CD4-positive, alpha-beta T cell treated with Interleukin-17A for 4 hours (primary cell): ENCODE results near the gene STK39.
"Not testable (repeated sequence)": the region's sequence is repeated elsewhere in the genome, so short reads cannot be mapped to it uniquely, and the experiment has no call there.

Source experiments
- DNase-seq: peaks from one replicate; pipeline ENCODE4 v3.0.0-alpha.2; 2020; ENCODE audit warnings: mixed read lengths

STK39 gene

DNA sequence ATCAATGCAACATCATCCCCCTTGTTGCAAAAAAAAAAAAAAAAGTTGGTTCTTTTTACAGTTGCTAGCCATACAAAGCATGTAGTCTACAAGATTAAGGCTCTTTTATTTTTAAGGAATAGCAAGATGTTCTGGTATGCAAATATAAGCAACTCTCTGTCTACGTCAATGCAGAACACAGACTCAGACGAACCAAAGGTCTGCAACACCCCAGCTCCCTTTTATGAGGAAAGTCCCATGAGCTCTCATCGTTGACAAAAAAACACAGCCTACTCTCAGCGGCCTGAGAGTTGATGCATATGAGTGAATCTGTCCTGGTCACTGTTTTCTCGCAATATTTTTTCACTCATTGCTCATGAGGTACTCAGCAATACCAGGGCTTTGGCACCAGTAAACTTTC is 112.9 kb downstream of the STK39 start:
- no peak for DNase-seq

DNA sequence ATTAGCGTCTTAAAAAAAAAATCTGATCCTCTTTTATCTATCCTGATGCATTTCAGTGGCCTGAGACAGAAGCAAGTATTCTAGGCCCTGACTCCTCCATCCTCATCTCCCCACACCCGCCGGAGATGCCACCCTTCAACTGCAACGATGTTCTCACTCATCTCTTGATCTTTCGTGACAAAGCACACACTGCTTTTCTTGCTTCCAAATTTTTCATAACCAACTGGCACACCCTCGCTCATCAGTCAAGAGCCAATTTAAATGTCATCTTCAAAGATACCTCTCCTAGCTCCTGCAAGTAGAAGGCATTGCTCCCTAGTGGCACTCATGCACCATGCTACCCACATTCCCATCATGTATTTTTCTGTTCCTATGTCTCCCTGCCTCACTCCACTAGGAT is 115.0 kb downstream of the STK39 start:
- no peak for DNase-seq

DNA sequence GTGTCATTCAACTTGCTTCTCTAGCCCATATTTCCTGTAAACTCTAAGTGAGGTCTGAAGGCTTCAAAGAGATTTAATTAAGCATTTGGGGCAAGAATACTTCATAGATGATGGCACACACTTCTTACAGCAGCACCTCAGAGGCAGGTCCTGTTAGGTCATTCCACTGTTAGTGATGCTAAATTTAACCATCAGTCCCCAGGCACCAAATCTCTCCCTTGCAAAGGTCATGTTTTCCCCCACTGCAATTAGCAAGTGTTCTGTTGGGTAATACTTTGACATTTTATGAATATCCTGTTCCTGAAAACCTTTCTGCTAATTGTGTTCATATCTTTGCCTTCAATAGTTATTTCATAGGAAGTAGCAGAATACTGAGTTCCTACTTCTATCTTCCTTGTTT is 117.0 kb downstream of the STK39 start:
- DNase-seq, result no peak

DNA sequence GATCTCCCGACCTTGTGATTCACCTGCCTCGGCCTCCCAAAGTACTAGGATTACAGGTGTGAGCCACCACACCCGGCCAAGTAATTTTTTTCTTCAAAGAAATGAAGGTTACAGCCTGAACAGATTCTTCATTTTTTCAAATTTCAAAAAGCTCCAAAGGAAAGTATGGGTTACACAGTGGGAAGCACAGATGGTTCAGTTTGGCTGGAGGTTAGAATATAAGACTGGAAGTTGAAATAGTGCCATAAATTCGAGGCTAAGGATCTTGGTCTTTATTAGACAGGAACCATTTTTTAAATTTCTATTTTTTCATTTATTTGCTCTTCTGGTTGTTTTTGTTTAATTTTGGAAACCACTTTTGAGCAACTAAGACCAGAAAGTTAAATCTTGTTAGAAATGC is 120.0 kb downstream of the STK39 start:
- DNase-seq, result no peak

DNA sequence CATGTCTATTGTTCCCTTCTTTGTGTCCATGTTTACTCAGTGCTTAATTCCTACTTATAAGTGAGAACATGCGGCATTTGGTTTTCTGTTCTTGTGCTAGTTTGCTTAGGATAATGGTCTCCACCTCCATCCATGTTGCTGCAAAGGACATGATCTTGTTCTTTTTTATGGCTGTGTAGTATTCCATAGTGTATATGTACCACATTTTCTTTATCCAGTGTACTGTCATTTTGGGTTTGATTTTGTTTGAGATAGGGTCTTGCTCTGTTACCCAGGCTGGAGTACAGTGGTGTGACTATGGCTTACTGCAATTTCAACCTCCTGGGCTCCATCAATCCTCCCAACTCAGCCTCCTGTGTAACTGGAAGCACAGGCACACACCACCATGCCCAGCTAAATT is 125.2 kb downstream of the STK39 start:
- DNase-seq, result not testable (repeated sequence)

DNA sequence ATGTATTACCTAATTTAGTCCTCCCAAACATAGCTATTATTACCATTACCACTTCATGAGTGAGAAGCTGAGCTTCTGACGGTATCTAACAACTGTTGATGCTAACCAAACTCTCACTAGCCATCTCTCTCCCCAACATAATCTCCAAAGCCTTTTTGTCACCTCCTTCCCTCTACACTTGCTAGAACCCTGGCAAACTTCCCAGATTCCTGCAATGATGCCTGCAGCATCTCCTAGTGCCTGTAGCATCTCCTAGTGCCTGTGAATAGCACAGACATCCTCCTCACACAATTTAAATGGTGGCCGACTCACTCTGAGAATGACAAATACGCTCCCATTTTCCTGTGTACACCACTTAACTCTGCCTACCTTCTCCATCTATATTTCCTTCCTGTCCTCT is 126.7 kb downstream of the STK39 start:
- DNase-seq, result no peak

DNA sequence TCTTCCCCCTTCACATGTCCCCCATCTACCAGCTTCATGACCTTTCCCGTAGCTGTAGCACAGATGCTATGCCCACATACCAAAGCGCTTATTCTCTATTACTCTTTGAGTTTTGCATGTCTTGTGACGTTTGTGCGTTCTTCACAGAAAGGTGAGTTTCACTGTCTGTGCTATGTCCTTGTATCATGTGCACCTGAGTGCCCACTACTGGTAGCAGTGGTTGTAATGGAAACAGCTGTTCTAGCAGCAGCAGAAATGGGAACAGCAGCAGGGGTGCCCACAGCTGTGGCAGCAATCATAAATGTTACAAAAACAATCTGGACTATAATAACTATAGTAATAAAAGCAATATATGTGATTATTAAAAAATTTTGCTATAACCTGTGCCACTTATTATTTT is 127.1 kb downstream of the STK39 start:
- DNase-seq, result no peak

DNA sequence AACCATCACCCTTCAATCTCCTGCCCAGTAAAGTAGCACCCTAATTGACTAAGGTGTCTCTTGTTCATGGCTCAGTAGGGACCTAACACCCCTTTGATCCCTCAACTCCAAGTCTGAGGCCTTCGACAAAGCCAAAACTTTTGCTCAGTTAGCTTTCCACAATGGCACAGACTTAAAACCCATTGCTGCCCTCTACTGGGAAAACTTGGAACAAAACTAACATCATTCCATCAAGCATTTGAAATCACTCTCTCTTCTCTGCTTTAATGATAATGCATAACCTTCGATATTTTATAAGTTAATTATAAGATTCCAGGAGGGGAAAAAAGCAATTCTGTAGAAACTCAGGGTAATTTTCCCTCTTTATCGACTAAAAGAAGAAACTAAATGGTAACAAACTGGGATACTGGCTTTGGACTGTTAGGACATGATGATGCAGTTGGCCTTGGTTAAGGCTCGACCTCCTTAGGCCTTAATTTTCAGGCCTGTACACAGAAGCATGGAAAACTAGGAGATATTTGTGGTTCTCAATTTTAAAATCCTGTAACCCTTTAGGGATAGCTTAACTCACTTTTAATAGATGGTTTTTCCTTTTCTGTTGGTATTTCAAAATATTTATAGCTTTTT is 127.8 kb downstream of the STK39 start:
- DNase-seq, result no peak

DNA sequence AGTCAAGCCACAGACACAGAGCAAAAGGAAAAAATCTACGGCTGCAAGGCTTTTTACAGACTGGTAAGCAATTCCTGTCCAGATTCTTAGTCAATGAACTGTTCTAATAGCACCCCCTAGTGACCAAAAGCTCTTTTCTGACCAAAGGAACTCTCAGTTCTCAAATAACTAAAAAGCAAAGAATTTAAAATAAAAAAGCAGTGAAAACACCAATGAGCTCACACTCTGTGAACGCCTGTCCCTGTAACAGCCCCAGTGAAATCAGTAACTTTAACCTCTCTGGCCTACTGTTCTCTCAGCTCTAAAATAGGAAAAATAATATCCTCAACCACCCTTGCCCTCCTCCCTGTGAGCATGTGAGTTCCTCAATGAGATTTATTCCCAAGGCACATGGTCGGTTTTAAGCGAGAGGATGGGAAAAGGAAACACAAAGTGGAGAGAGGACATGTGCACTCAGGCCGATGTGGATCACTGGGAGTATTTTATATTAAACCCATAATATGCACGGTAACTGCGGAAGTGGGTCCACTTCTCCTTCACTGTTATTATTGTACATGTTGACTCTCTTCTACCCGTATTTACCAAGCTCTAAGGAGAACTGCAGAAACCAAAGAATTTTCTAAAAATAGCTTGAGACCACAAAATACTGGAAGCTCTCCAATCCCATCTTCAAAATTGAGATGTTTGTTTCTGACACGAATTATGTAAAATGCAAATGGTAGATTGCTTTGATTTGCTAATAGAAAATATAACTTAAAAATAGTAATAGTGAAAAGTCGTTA is 128.5 kb downstream of the STK39 start:
- no peak for DNase-seq

DNA sequence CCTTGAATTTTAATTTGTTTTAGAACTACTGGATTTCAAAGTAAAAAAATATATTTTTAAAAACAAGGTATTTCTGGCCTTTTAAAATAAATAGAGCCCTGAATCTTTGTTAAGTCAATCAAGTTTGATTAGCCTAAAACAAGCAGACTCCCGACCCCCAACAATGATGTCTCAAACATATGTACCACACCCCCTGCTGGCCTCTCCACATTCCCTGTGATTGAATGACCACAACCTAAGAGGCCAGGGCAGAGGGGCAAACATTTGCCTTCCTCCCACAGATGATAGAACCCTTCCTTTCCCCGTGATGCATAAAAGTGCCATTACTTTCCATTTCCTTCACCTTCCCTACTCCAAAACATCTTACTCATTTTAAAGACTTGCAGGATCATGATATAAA is 130.9 kb downstream of the STK39 start:
- DNase-seq, result no peak

DNA sequence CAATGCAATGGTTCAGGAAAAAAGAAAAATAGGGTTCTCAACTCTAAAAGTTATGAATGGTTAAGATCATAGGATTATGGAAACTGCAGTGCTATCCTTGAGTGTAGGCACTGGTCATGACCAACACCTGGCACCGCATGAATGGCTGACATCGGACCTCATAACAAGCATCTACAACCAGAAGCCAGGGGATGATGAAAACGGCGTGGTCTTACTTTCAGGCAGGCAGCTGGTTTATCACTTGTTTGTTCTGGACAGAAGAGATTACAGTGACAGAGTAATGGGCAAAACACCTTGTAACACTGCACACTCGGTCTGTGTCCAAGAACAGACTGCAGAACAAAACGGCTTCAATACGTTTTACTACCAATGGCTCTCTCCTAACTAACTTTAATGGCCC is 132.8 kb downstream of the STK39 start:
- DNase-seq, result no peak

DNA sequence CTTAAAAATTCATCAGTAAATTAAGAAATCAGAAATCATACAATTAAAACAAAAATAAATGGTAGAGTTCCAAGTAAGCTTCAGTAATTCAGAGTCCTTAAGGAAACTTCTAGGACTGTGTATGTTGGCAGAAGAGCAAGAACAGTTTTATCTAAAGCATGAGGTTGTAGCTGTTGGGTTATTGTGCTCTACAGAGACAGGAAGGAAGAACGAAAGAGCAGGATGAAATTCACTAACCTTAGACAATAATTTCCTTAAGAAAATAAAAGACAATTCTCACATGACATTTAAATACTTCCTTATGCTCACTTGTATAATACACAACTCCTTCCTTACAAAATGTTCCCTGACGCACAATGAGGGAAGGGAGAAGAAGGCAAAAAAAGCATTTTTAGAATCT is 133.4 kb downstream of the STK39 start:
- DNase-seq, result no peak

DNA sequence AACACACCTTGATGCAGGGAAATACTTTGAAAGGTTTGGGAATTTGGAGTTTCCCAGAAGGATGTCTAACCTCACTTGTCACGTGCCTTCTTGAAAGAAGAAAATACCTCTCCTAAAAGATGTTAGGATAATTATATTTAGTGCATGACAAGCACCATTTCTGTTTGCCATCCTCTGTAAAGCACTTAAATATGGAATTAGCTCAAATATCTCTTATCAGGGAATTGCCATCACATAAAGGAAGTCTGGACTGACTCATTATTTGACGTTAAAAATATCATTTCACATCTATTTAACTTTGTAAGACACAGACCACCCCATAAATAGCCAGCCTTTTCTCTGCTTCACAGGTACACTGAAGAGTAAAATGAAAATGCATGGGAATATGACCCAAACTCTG is 140.1 kb downstream of the STK39 start:
- DNase-seq, result no peak

DNA sequence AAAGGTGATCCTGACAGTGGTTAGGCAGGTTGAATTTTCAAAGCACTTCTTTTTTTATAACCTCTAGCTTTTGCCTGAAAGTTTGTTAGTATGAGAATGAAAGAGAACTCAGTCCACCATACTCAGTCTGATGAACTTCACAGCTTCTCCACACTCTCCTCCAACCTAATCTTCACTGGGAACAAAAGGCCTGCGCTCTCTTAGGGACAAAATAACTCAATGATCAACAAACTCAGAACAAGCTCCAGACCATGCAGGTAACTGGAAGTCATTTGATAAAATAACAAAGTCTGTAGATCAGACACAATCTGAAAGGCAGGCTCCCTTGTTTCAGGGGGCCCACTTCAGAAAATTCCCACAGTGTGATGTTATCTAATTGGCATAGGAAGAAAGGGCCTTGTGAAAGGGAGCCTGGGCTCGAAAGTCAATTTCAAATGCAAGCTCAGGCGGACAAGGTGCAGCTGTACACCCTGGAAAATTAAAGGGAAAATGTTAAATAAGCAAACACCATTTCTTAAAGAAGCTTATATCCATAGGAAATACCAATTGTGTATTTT is 142.2 kb downstream of the STK39 start:
- no peak for DNase-seq

DNA sequence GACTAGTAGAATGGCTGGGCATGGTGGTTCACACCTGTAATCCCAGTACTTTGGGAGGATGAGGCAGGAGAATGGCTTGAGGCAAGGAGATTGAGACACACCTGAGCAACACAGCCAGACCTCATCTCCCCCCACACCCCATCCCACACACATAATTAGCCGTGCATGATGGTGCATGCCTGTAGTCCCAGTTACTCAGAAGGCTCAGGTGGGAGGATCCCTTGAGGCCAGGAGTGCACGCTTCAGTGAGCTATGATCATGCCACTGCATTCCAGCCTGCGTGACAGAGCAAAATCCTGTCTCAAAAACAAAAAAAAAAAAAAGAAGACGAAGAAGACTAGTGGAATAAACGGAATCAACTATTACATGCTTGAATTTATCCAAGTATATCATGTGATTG is 150.0 kb downstream of the STK39 start:
- no peak for DNase-seq

DNA sequence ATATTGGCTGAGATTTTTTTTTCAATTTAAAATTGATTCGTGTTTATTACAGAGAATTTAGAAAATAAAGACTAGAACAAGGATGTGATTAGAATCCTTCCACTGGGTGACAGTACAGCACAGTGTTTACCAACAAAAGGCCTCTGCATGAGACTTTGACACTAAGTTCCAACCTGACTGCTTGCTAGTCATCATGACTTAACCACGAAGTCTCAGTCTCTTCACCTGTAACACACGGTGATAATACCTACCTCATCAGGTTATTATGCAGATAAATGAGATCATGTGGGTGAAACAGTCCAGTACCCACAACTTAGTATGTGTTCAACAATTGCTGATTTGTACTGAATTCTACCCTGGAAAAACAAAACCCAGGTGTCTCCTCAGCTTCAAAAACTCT is 151.2 kb downstream of the STK39 start:
- no peak for DNase-seq

DNA sequence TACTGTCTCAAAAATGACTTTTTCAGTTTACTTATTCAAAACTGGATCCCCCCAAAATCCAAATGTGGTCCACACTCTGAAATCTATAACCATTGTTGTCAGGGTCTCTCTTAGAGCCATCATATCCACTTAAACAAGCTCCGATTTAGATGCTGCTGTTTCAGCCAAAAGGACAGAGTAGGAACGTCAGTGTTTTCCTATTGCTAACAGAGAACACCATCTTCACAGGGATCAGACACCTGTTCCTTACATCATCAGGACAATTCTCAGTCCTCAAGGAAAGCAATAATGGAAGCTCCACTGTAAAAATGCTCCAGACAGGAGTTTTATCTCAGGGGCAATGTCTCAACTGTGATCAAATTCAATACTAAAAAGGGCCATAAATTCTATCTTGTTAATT is 155.4 kb downstream of the STK39 start:
- DNase-seq, result no peak

DNA sequence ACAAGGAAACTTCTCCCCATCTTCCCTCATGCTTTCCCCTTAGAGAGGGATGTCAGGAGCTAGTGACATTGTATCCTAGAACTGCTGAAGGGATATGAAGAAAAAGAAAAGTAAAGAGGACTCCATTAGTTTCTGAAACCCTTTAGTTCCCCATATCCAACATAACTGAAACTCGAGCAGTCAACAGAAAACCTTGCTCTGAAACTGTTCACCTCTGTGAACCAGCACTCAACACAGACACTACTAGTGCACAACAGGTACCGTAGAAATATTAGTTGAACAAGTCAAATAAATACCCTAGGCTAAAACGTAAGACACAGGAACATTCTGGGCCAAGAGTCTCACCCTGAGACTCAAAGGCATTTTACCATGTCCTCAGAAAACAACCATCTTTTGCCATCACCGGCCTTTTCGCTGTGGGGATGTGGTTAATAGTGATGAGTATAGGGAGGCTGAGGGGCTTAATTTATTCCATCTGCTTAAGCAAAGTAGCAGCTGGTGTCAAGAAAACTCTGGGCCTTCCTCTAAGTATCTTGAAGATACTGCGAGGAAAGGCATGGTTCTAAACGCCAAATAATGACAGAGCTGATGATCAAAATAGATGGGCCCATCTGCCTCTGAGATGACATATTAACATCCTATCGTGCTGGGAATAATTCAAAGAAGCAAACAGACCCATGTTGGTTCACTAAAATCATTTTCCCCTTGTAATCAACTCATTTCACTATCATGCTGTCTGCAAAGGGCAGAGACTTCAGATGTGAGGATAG is 156.8 kb downstream of the STK39 start:
- no peak for DNase-seq

DNA sequence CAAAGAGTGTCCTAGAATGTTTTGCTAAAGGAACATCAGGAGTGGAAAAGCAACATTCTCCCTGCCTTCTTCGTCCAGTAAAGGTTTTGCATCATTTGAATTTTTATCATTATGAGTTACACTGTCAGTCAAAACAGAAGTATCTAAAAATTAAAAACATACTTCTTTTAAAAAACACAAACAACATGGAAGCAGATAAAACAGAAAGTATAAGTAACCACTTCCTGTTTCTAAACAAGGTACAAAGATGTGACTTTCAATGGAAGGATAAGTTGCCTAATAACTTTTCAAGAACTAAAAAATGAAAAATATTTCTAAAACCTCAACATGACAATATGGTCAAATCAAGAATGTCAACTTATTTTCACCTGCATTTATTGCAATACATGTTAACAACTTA is 158.2 kb downstream of the STK39 start:
- DNase-seq, result no peak

DNA sequence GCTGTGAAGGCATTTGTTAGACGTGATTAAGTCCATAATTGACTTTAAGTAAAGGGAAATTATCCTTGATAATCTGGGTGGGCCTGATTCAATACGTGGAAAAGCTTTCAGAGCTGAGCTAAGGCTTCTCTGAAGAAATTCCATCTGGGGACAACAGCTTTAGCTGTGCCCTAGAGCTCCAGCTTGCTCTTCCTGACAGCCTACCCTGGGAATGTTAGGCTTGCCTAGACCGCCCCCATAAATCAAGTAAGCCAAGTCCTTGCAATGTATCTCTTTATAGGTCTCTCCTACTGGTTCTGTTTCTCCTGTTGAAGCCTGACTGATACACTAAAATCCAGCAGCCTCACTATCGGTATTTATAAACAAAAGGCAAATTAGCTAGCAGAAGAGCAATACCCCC is 160.0 kb downstream of the STK39 start:
- no peak for DNase-seq

DNA sequence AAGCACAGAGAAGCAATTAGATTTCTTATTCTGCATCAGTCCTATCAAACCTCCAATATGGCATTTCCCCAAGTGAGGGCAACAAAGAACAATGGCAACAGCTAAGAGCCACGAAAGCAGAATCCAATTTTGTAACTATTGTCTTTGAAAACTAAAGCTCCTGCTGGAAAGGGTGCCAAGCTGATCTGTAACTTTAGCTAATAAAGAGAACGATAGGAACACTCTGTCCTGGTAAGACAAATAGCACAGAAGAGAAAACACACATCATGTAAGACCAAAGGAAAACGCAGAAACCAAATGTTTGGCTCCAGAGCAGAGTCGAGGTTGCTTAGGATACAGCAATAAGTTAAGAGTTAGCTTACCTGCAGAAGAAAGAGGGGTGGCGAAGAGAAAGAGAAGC is 160.5 kb downstream of the STK39 start:
- DNase-seq, result no peak

DNA sequence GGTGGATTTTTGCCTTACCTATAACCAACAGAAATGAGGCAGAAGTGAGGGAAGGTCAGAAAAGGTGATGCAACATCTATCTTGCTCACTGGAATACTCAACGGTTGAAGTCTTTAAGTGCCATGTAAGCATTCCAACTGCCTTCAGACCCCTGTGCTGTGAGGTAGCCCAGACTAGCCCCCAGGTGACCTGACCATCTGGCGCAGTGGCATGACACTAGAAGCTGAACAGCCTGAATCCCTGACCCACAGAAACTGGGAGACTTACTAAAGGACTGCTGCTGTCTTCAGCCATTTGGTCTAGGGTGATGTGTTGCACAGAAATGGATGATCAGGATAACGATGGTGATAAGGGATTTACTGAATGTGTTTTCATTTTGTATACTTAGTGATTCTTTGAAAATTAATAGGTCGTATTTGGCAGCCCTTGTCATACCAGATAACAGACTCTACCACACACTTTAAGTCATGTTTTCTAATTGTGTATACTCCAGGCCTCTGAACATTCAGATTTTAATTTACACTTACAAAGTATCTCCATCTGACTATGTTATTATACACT is 161.5 kb downstream of the STK39 start:
- DNase-seq, result no peak

DNA sequence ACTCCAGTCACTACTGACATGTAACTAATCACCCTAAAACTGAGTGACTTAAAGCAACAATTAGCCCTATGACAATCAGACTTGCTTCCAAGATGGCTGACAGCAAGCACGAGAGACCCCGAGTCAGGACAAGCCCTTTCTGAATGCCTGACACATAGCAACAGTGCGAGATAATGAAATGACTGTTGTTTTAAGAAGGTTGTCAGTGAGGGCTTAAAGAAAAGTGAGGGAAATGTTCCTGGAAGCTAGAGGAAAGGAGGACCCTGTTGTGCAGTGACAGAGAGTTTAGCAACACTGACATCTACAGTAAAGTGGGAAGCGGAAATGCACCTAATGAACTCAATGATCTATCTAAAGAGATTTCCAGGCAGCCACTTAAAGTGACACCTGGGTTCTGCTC is 163.1 kb downstream of the STK39 start:
- no peak for DNase-seq

DNA sequence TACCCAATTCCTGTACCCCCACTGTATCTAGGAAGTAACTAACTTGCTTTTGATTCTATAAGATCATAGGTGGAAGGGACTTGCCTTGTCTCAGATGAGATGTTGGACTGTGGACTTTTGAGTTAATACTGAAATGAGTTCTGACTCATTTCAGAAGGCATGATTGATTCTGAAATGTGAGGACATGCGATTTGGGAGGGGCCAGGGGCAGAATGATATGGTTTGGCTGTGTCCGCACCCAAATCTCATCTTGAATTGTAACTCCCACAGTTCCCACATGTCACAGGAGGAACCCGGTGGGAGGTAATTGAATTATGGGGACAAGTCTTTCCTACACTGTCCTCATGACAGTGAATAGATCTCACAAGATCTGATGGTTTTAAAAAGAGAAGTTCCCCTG is 165.9 kb downstream of the STK39 start:
- DNase-seq, result not testable (repeated sequence)
